ENCODE results near the gene CRX. TPM values are rescaled to one million over a fixed set of nuclear protein-coding genes. Genes with fewer than 3 reads are reported as not detected.

Gene CRX
- total RNA-seq, 1 donor from 2014 or later, result 0.19 TPM

DNA sequence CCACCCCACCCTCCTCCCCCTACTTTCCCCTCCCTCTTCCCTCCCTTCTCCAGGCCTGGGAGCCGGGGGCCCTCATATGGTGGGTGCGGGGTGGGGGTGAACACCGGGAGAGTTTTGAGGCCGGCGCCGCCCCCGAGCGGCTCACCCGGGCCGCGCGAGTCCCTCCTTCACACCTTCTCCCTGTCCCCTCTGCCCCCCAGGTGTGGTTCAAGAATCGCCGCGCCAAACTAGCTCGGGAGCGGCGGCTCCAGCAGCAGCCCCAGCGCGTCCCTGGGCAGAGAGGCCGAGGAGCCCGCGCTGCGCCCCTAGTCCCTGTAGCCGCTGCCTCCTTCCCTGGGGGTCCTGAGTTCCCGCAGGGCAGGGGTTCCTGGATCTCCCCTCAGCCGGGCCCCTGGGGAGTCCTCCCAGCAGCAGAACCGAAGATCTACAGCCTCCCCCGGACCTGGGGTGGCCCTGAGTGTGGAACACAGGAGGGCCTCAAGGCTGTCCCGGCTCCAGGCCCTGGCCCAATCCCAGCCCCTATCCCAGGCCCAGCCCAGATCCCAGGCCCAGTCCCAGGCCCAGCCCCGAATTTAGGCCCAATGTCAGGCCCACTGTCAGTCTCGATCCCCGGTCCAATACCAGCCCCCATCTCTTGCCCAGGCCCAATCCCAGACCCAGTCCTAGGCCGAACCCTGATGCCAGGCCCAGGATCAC, 39.0 kb downstream of the CRX start:
- H3K4me3 Mint-ChIP-seq, result no peak overlapping the region
- TF ChIP-seq, protein P1, sequence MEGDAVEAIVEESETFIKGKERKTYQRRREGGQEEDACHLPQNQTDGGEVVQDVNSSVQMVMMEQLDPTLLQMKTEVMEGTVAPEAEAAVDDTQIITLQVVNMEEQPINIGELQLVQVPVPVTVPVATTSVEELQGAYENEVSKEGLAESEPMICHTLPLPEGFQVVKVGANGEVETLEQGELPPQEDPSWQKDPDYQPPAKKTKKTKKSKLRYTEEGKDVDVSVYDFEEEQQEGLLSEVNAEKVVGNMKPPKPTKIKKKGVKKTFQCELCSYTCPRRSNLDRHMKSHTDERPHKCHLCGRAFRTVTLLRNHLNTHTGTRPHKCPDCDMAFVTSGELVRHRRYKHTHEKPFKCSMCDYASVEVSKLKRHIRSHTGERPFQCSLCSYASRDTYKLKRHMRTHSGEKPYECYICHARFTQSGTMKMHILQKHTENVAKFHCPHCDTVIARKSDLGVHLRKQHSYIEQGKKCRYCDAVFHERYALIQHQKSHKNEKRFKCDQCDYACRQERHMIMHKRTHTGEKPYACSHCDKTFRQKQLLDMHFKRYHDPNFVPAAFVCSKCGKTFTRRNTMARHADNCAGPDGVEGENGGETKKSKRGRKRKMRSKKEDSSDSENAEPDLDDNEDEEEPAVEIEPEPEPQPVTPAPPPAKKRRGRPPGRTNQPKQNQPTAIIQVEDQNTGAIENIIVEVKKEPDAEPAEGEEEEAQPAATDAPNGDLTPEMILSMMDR (IDR thresholded peaks at IDR 0.05), result no peak
- no peak for TF ChIP-seq EZH2phosphoT487 (IDR thresholded peaks at IDR 0.05)
- TF ChIP-seq EZH2 (IDR thresholded peaks at IDR 0.05), result no peak
- Histone ChIP-seq H3K79me2 (ENCODE audit: low read depth) (no peaks in the 10 kb centered on the region), H2AFZ (replicated peaks) (no peak overlapping the region), H3K9me3 (ENCODE audit: low read depth) (no peaks in the 10 kb centered on the region), H3F3A (ENCODE audit: low read depth) (peaks cover 23% of the 10 kb centered on the region), H3K36me3 (no peaks in the 10 kb centered on the region), H3K4me3 (no peak overlapping the region), H3K4me2 (no peak overlapping the region), H3K4me1 (peaks cover 10% of the 10 kb centered on the region), H4K20me1 (ENCODE audit: low read depth) (no peaks in the 10 kb centered on the region), H3K27me3 (no peaks in the 10 kb centered on the region), H3K27ac (no peak overlapping the region), H3K9ac (no peak overlapping the region)
- H3K27ac Mint-ChIP-seq, result peak overlapping the region; percentile 82
- no peaks in the 10 kb centered on the region for H3K36me3 Mint-ChIP-seq
- peaks cover 4% of the 10 kb centered on the region for H3K27me3 Mint-ChIP-seq (ENCODE audit: insufficient read depth, low read depth)
- H3K9me3 Mint-ChIP-seq, result peaks cover 6% of the 10 kb centered on the region
- no peak for DNase-seq (ENCODE audit: low spot score)
- peaks cover 20% of the 10 kb centered on the region for H3K4me1 Mint-ChIP-seq

DNA sequence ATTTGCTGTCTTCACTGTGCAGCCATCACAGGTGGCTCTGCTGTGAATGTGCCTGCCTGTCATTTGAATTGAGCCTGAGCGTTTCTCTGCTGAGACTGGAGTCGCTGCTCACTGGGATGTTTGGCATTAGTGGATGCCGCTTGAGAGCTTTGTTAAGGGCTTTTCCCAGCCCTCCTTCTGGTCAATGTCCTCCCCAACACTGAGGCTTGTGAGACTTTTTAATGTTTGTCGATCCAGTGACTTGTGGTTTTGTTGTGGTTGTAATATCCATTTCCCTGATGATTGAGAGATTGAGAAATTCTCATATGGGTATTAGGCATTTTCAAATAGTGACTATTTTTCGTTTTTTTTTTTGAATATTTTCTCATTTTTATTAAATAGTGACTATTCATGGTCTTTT, 39.9 kb downstream of the CRX start:
- Histone ChIP-seq H3K4me2 (no peak overlapping the region), H3K9ac (no peak overlapping the region), H3K79me2 (ENCODE audit: low read depth) (no peaks in the 10 kb centered on the region), H3K9me3 (ENCODE audit: low read depth) (no peaks in the 10 kb centered on the region), H3K4me3 (no peak overlapping the region), H2AFZ (replicated peaks) (no peak overlapping the region), H3K27ac (no peak overlapping the region), H3F3A (ENCODE audit: low read depth) (peaks cover 23% of the 10 kb centered on the region), H3K36me3 (no peaks in the 10 kb centered on the region), H3K27me3 (no peaks in the 10 kb centered on the region), H3K4me1 (peaks cover 10% of the 10 kb centered on the region), H4K20me1 (ENCODE audit: low read depth) (no peaks in the 10 kb centered on the region)
- Mint-ChIP-seq H3K4me3 (no peak overlapping the region), H3K27ac (peak overlapping the region; percentile 76), H3K9me3 (peaks cover 6% of the 10 kb centered on the region), H3K4me1 (peaks cover 20% of the 10 kb centered on the region), H3K27me3 (ENCODE audit: insufficient read depth, low read depth) (peaks cover 4% of the 10 kb centered on the region), H3K36me3 (no peaks in the 10 kb centered on the region)
- TF ChIP-seq EZH2phosphoT487 (IDR thresholded peaks at IDR 0.05), result no peak
- TF ChIP-seq, protein P1 (IDR thresholded peaks at IDR 0.05), result no peak
- no peak for DNase-seq (ENCODE audit: low spot score)

DNA sequence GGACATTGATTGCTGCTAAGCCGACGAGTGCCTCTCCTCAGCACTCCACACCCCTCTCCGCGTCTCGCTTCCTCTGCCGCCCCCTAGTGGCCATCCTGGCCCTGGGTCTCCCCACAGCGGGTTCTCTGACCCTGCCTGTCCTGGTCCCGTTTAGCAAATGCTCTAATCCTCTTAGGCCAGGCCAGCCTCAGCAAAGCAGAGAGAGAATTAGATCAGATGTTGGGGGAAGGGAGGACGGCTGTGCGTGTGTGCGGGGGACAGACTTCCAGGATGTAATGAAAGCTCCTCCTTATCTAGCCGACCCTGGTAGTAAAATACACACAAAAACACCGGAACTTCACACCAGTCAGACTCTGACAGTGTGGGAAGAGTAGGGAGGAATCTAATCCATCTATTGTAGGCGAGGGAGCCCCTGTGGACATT, 41.8 kb downstream of the CRX start:
- Mint-ChIP-seq H3K9me3 (peaks cover 6% of the 10 kb centered on the region), H3K27me3 (ENCODE audit: insufficient read depth, low read depth) (peaks cover 5% of the 10 kb centered on the region), H3K4me1 (peaks cover 19% of the 10 kb centered on the region), H3K4me3 (peak overlapping the region; percentile 52), H3K36me3 (no peaks in the 10 kb centered on the region), H3K27ac (peak overlapping the region; percentile 85)
- H3K4me2 ChIP-seq, result peak overlapping the region; percentile 61
- H3K27me3 ChIP-seq, result no peaks in the 10 kb centered on the region
- peak; percentile 97 for DNase-seq (ENCODE audit: low spot score)
- H3K79me2 ChIP-seq (ENCODE audit: low read depth), result no peaks in the 10 kb centered on the region
- no peak overlapping the region for H3K9ac ChIP-seq
- peak overlapping the region; percentile 3 for H3K4me3 ChIP-seq
- no peaks in the 10 kb centered on the region for H3K36me3 ChIP-seq
- H3F3A ChIP-seq (ENCODE audit: low read depth), result peaks cover 23% of the 10 kb centered on the region
- H2AFZ ChIP-seq (replicated peaks), result no peak overlapping the region
- no peaks in the 10 kb centered on the region for H3K9me3 ChIP-seq (ENCODE audit: low read depth)
- TF ChIP-seq, protein P1 (IDR thresholded peaks at IDR 0.05), result peak; percentile 100
- no peak for TF ChIP-seq EZH2 (IDR thresholded peaks at IDR 0.05)
- H4K20me1 ChIP-seq (ENCODE audit: low read depth), result no peaks in the 10 kb centered on the region
- peak overlapping the region; percentile 88 for H3K27ac ChIP-seq
- H3K4me1 ChIP-seq, result peaks cover 10% of the 10 kb centered on the region

All from neural progenitor cell (in vitro differentiated cells).